H9 (cell line): ENCODE measurements around the gene NDUFS3. TPM values are rescaled to one million over a fixed set of nuclear protein-coding genes. Genes with fewer than 3 reads are reported as not detected.

Experiments used
- DNase-seq: peaks from one replicate; pipeline ENCODE4 v3.0.0-alpha.2; 2017
- H2AFZ ChIP-seq: one replicate; pipeline ENCODE4 v1.6.1; 2013; ENCODE audit warnings: mild to moderate bottlenecking, low read length, control low read depth, moderate library complexity
- H2AK5ac ChIP-seq: 2 replicates; pipeline ENCODE4 v1.6.1; 2013; ENCODE audit warnings: low read length, control low read depth, mixed read lengths; ENCODE audit not compliant: insufficient read length
- H2BK120ac ChIP-seq: one replicate; pipeline ENCODE4 v1.6.1; 2013; ENCODE audit warnings: low read depth, mild to moderate bottlenecking, low read length, control low read depth, inconsistent platforms; ENCODE audit not compliant: poor library complexity, severe bottlenecking
- H2BK12ac ChIP-seq: 2 replicates; pipeline ENCODE4 v1.6.1; 2013; ENCODE audit warnings: low read length, control low read depth, mixed read lengths, low read depth; ENCODE audit not compliant: insufficient read length
- H2BK15ac ChIP-seq: 2 replicates; pipeline ENCODE4 v1.6.1; 2013; ENCODE audit warnings: low read depth, low read length, control low read depth
- H2BK20ac ChIP-seq: one replicate; pipeline ENCODE4 v1.6.1; 2013; ENCODE audit warnings: low read depth, mild to moderate bottlenecking, low read length, control low read depth, inconsistent platforms; ENCODE audit not compliant: poor library complexity, severe bottlenecking
- H2BK5ac ChIP-seq: 2 replicates; pipeline ENCODE4 v1.6.1; 2013; ENCODE audit warnings: low read length, control low read depth, mixed read lengths; ENCODE audit not compliant: insufficient read length
- H3K14ac ChIP-seq: 2 replicates; pipeline ENCODE4 v1.6.1; 2013; ENCODE audit warnings: low read length, control low read depth; ENCODE audit not compliant: insufficient read depth
- H3K18ac ChIP-seq: 2 replicates; pipeline ENCODE4 v1.6.1; 2013; ENCODE audit warnings: low read depth, mild to moderate bottlenecking, mixed read lengths, low read length, control low read depth; ENCODE audit not compliant: insufficient read length
- H3K23ac ChIP-seq: 2 replicates; pipeline ENCODE4 v1.6.1; 2013; ENCODE audit warnings: low read length, control low read depth, mixed read lengths, low read depth; ENCODE audit not compliant: insufficient read length
- H3K23me2 ChIP-seq: 2 replicates; pipeline ENCODE4 v1.6.1; 2013; ENCODE audit warnings: low read depth, mild to moderate bottlenecking, mixed read lengths, low read length, control low read depth; ENCODE audit not compliant: insufficient read length, poor library complexity, severe bottlenecking
- H3K27ac ChIP-seq: 2 replicates; pipeline ENCODE4 v1.5.1; 2013; ENCODE audit warnings: low read length, control low read depth, mixed read lengths, low read depth; ENCODE audit not compliant: insufficient read length
- H3K27me3 ChIP-seq: 2 replicates; pipeline ENCODE4 v1.6.1; 2013; ENCODE audit warnings: low read length, control low read depth, inconsistent platforms; ENCODE audit not compliant: insufficient read depth
- H3K4ac ChIP-seq: 2 replicates; pipeline ENCODE4 v1.6.1; 2013; ENCODE audit warnings: low read depth, mild to moderate bottlenecking, control low read depth, inconsistent platforms, low read length, moderate library complexity
- H3K4me1 ChIP-seq: 2 replicates; pipeline ENCODE4 v1.6.1; 2013; ENCODE audit warnings: low read length, control low read depth, inconsistent platforms; ENCODE audit not compliant: insufficient read depth
- H3K4me2 ChIP-seq: 2 replicates; pipeline ENCODE4 v1.6.1; 2013; ENCODE audit warnings: low read length, control low read depth, mixed read lengths; ENCODE audit not compliant: insufficient read length, insufficient read depth
- H3K56ac ChIP-seq: 2 replicates; pipeline ENCODE4 v1.6.1; 2013; ENCODE audit warnings: low read depth, mild to moderate bottlenecking, mixed read lengths, low read length, control low read depth; ENCODE audit not compliant: insufficient read length
- H3K79me1 ChIP-seq: 2 replicates; pipeline ENCODE4 v1.6.1; 2013; ENCODE audit warnings: low read depth, mild to moderate bottlenecking, moderate library complexity, low read length, control low read depth, inconsistent platforms; ENCODE audit not compliant: insufficient read depth, poor library complexity, severe bottlenecking
- H3K79me2 ChIP-seq: 2 replicates; pipeline ENCODE4 v1.6.1; 2013; ENCODE audit warnings: low read length, control low read depth, inconsistent platforms; ENCODE audit not compliant: insufficient read depth
- H3K9ac ChIP-seq: 2 replicates; pipeline ENCODE4 v1.6.1; 2013; ENCODE audit warnings: low read length, control low read depth, mixed read lengths; ENCODE audit not compliant: insufficient read length; ENCODE audit errors: extremely low read depth
- H3K9me3 ChIP-seq: one replicate; pipeline ENCODE4 v1.6.1; 2013; ENCODE audit warnings: low read depth, low read length, inconsistent platforms; ENCODE audit not compliant: control insufficient read depth
- H3T11ph ChIP-seq: one replicate; pipeline ENCODE4 v1.6.1; 2013; ENCODE audit warnings: mild to moderate bottlenecking, low read length, control low read depth, inconsistent platforms
- H4K20me1 ChIP-seq: one replicate; pipeline ENCODE4 v1.6.1; 2013; ENCODE audit not compliant: control insufficient read depth, insufficient read length, insufficient read depth
- H4K5ac ChIP-seq: 2 replicates; pipeline ENCODE4 v1.6.1; 2013; ENCODE audit warnings: low read depth, mild to moderate bottlenecking, mixed read lengths, low read length, control low read depth; ENCODE audit not compliant: insufficient read length
- H4K8ac ChIP-seq: replicated peaks from 2 replicates; pipeline ENCODE4 v1.6.1; 2013; ENCODE audit warnings: low read length, control low read depth, mixed read lengths, low read depth; ENCODE audit not compliant: insufficient read length
- H4K91ac ChIP-seq: 2 replicates; pipeline ENCODE4 v1.6.1; 2013; ENCODE audit warnings: low read depth, mild to moderate bottlenecking, moderate library complexity, mixed read lengths, low read length, control low read depth; ENCODE audit not compliant: insufficient read length
- H3K27ac Mint-ChIP-seq, 3 experiments: 2 replicates in 2 of 3; 3 replicates in 1 of 3; pipeline ENCODE4 v1.8.0; 2020 to 2021; ENCODE audit warnings: mixed read lengths in 3 of 3, mild to moderate bottlenecking in 1 of 3, moderate library complexity in 1 of 3
- H3K27me3 Mint-ChIP-seq: 2 replicates; pipeline ENCODE4 v1.8.0; 2021; ENCODE audit warnings: low read depth, mild to moderate bottlenecking, moderate library complexity, mixed read lengths
- H3K36me3 Mint-ChIP-seq, 3 experiments: 2 replicates in 2 of 3; 3 replicates in 1 of 3; pipeline ENCODE4 v1.8.0; 2020 to 2021; ENCODE audit warnings: low read depth in 3 of 3, mixed read lengths in 3 of 3; ENCODE audit not compliant: insufficient read depth in 1 of 3
- H3K4me1 Mint-ChIP-seq, 2 experiments: 2 replicates each; pipeline ENCODE4 v1.8.0; 2020; ENCODE audit warnings: mixed read lengths in 2 of 2
- H3K4me3 Mint-ChIP-seq, 2 experiments: 2 replicates in 1 of 2; 3 replicates in 1 of 2; pipeline ENCODE4 v1.8.0; 2020 to 2021; ENCODE audit warnings: mild to moderate bottlenecking in 2 of 2, mixed read lengths in 2 of 2, moderate library complexity in 1 of 2
- H3K9me3 Mint-ChIP-seq, 2 experiments: 2 replicates in 1 of 2; 3 replicates in 1 of 2; pipeline ENCODE4 v1.8.0; 2020; ENCODE audit warnings: mild to moderate bottlenecking in 2 of 2, mixed read lengths in 2 of 2, moderate library complexity in 1 of 2
- CTCF ChIP-seq: fragments of 200-600 bp; sonication (generic); conservative IDR thresholded peaks from 3 replicates; pipeline ENCODE4 v1.8.0; 2021; ENCODE audit warnings: antibody characterized with exemption, mild to moderate bottlenecking
- WGBS: extraction: QIAGEN DNeasy Blood & Tissue Kit; methylation state at CpG from one replicate; pipeline ENCODE4 v1.1.7; 2013; ENCODE audit warnings: missing lambda C conversion rate, low lambda C conversion rate, mixed read lengths; ENCODE audit not compliant: insufficient read length; ENCODE audit errors: extremely low coverage; 5-methylcytosine and 5-hydroxymethylcytosine counted together
- total RNA-seq: library from RNA; stranded (reverse); gene quantifications from 2 replicates; pipeline ENCODE4 v1.2.1, GENCODE V29; 2021

The NDUFS3 gene
- total RNA-seq, 1 experiment from 2014 or later = 144 TPM

- no peak overlapping the region for H2BK15ac ChIP-seq
- H3T11ph ChIP-seq = no peak overlapping the region
- Mint-ChIP-seq H3K9me3 (no peaks in the 10 kb centered on the region), H3K4me1 (peaks cover 27 to 28% of the 10 kb centered on the region in 2 experiments), H3K27me3 (no peaks in the 10 kb centered on the region), H3K27ac (peak overlapping the region; percentile 41 to 74 (median 73)), H3K36me3 (peaks cover 3 to 20% (median 11%) of the 10 kb centered on the region in 3 experiments; a peak in 6 of 7 replicates), H3K4me3 (no peak overlapping the region)
- no peak for TF ChIP-seq CTCF
- no peak overlapping the region for H3K27ac ChIP-seq
- H2BK5ac ChIP-seq = no peak overlapping the region
- H2BK12ac ChIP-seq = no peak overlapping the region
- H4K91ac ChIP-seq = no peak overlapping the region
- H3K9me3 ChIP-seq = no peaks in the 10 kb centered on the region
- no peak overlapping the region for H3K4ac ChIP-seq
- H2BK20ac ChIP-seq = no peak overlapping the region
- no peaks in the 10 kb centered on the region for H3K23me2 ChIP-seq
- peaks cover 4% of the 10 kb centered on the region; the same call in 1 of the 2 replicates for H3K4me1 ChIP-seq
- peaks cover 3% of the 10 kb centered on the region for H3K79me1 ChIP-seq
- no peak for DNase-seq
- no peak overlapping the region for H3K9ac ChIP-seq
- H3K27me3 ChIP-seq = no peaks in the 10 kb centered on the region
- H3K14ac ChIP-seq = no peak overlapping the region
- no CpG with 5 or more reads among the region's 10 CpGs for WGBS
- H2AK5ac ChIP-seq = no peak overlapping the region
- H3K4me2 ChIP-seq = no peak overlapping the region
- H3K56ac ChIP-seq = no peak overlapping the region
- H3K23ac ChIP-seq = no peak overlapping the region
- no peak overlapping the region for H2BK120ac ChIP-seq
- no peak overlapping the region for H4K8ac ChIP-seq
- no peak overlapping the region for H2AFZ ChIP-seq
- no peaks in the 10 kb centered on the region for H4K20me1 ChIP-seq
- peaks cover 68% of the 10 kb centered on the region; the same call in 1 of the 2 replicates for H3K79me2 ChIP-seq
- no peak overlapping the region for H4K5ac ChIP-seq
- no peak overlapping the region for H3K18ac ChIP-seq
These were observed 39.9 kb upstream of the NDUFS3 start for GRCh38 chr11:47538741-47539565.
